Natural killer cell (primary cell): Measurements from ENCODE around the gene RABEP2. TPM values are rescaled to one million over a fixed set of nuclear protein-coding genes. Genes with fewer than 3 reads are reported as not detected.

Experiments
- ATAC-seq, 3 donors: fragments of 150-1000 bp in 2 of 3; fragments of 200-7000 bp in 1 of 3; cut with Tn5 transposase; 1 replicate in 1 of 3; 2 replicates in 2 of 3; pipeline ENCODE4 v1.10.0; 2021; ENCODE audit warnings: mild to moderate bottlenecking in 2 of 3, moderate library complexity in 2 of 3
- DNase-seq, 2 donors: peaks; one replicate each; pipeline versions ENCODE4 v3.0.0 to v3.0.0-alpha.2; 2013 to 2021; ENCODE audit warnings: mixed read lengths in 1 of 2
- H3K27ac ChIP-seq: one replicate; pipeline ENCODE4 v1.5.1; 2013; ENCODE audit warnings: mild to moderate bottlenecking, low read length
- H3K27me3 ChIP-seq: one replicate; pipeline ENCODE4 v1.6.1; 2013; ENCODE audit warnings: low read length; ENCODE audit not compliant: control insufficient read depth, insufficient read depth
- H3K36me3 ChIP-seq: one replicate; pipeline ENCODE4 v1.6.1; 2013; ENCODE audit warnings: low read length; ENCODE audit not compliant: control insufficient read depth, insufficient read depth
- H3K4me1 ChIP-seq: one replicate; pipeline ENCODE4 v1.6.1; 2013; ENCODE audit warnings: low read length; ENCODE audit not compliant: control insufficient read depth, insufficient read depth
- H3K4me3 ChIP-seq: one replicate; pipeline ENCODE4 v1.5.1; 2013; ENCODE audit warnings: low read length
- H3K9me3 ChIP-seq: one replicate; pipeline ENCODE4 v1.6.1; 2013; ENCODE audit warnings: low read length; ENCODE audit not compliant: control insufficient read depth, insufficient read depth
- H3K27ac Mint-ChIP-seq, 2 donors: one replicate each; pipeline ENCODE4 v1.8.0; 2022; ENCODE audit warnings: mild to moderate bottlenecking in 2 of 2, mixed read lengths in 2 of 2, moderate library complexity in 1 of 2
- H3K27me3 Mint-ChIP-seq, 2 donors: one replicate each; pipeline ENCODE4 v1.8.0; 2022; ENCODE audit warnings: low read depth in 2 of 2, mixed read lengths in 2 of 2
- H3K36me3 Mint-ChIP-seq: one replicate; pipeline ENCODE4 v1.8.0; 2022; ENCODE audit warnings: mixed read lengths
- H3K4me1 Mint-ChIP-seq, 2 donors: one replicate each; pipeline ENCODE4 v1.8.0; 2022; ENCODE audit warnings: mixed read lengths in 2 of 2
- H3K4me3 Mint-ChIP-seq: one replicate; pipeline ENCODE4 v1.8.0; 2022; ENCODE audit warnings: mild to moderate bottlenecking, moderate library complexity, mixed read lengths
- H3K9me3 Mint-ChIP-seq, 2 donors: one replicate each; pipeline ENCODE4 v1.8.0; 2022; ENCODE audit warnings: mixed read lengths in 2 of 2
- WGBS: methylation state at CpG from one replicate; pipeline ENCODE4 v1.1.7; 2013; ENCODE audit warnings: missing lambda C conversion rate; ENCODE audit not compliant: insufficient coverage; 5-methylcytosine and 5-hydroxymethylcytosine counted together
- intact Hi-C: fragments of 100-400 bp; cut with micrococcal nuclease; formaldehyde crosslinking; loops from one replicate; pipeline ENCODE4 v1.14.2; 2022
- total RNA-seq, 4 donors: library from RNA; stranded (reverse); fragments of 120-200 nt in 1 of 4; gene quantifications; one replicate each; pipeline versions ENCODE4 v1.2.3 to v1.2.4, GENCODE V29; 2013 to 2022
- TF ChIP-seq, protein P1 (sequence below): fragments of 200-600 bp; IDR thresholded peaks from one replicate; pipeline ENCODE4 v1.8.0; 2022; ENCODE audit warnings: antibody characterized with exemption

RABEP2 gene
- total RNA-seq, 3 donors from 2014 or later (not counting 1 experiment from before 2014, with no cell fraction given), result 53.4 to 63.4 (median 60.1) TPM

DNA sequence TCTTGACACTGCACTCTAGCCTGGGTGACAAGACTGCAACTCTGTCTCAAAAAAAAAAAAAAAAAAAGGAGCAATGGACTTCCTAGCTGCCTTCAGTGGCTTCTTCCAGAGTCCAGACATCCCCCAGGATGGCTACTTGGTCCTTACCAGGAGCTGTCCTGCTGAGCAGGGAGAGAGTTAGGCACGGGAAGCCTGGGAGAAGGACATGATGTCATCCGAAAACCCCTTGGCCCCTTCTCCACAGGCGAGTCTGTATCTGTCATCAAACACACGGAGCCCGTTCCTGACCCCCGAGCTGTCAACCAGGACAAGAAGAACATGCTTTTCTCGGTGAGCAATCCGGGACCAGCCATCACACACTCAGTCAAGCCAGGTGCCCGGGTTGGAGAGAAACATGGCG, 38.1 kb downstream of the RABEP2 start:
- WGBS, result 96% methylated on average over 10 of the region's 10 CpGs
- peaks cover 10% of the 10 kb centered on the region for H3K4me1 ChIP-seq
- peaks cover 3% of the 10 kb centered on the region in 2 donors for H3K4me1 Mint-ChIP-seq
- no peak overlapping the region for H3K4me3 ChIP-seq
- H3K27ac Mint-ChIP-seq, result no peak overlapping the region
- H3K27ac ChIP-seq, result no peak overlapping the region
- TF ChIP-seq, protein P1, sequence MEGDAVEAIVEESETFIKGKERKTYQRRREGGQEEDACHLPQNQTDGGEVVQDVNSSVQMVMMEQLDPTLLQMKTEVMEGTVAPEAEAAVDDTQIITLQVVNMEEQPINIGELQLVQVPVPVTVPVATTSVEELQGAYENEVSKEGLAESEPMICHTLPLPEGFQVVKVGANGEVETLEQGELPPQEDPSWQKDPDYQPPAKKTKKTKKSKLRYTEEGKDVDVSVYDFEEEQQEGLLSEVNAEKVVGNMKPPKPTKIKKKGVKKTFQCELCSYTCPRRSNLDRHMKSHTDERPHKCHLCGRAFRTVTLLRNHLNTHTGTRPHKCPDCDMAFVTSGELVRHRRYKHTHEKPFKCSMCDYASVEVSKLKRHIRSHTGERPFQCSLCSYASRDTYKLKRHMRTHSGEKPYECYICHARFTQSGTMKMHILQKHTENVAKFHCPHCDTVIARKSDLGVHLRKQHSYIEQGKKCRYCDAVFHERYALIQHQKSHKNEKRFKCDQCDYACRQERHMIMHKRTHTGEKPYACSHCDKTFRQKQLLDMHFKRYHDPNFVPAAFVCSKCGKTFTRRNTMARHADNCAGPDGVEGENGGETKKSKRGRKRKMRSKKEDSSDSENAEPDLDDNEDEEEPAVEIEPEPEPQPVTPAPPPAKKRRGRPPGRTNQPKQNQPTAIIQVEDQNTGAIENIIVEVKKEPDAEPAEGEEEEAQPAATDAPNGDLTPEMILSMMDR, result no peak
- no peaks in the 10 kb centered on the region for H3K36me3 ChIP-seq
- intact Hi-C loops, result no loop called here
- ATAC-seq, result no peak
- H3K9me3 ChIP-seq, result no peaks in the 10 kb centered on the region
- H3K9me3 Mint-ChIP-seq, result no peaks in the 10 kb centered on the region
- no peak overlapping the region for H3K4me3 Mint-ChIP-seq
- H3K27me3 ChIP-seq, result no peaks in the 10 kb centered on the region
- no peak for DNase-seq
- no peaks in the 10 kb centered on the region for H3K36me3 Mint-ChIP-seq
- H3K27me3 Mint-ChIP-seq, result no peaks in the 10 kb centered on the region

DNA sequence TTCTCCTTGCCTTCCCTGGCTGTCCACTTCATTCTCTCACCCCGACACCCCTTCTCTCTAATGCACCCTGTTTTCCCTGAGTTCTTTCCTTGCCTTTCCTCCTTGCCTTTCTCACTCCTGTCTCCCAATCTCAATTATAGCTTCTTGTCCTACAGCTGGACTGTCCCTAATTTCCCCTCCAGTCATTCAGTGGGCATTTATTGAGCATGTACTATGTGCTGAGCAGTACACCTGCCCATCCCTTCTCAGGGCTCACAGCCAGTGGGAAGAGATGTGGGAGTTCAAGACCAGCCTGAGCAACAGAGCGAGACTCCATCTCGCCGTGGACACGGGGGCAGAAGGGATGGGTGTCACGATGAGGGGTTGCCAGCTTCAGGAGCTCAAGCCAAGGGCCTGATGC, 41.0 kb downstream of the RABEP2 start:
- H3K27ac ChIP-seq, result no peak overlapping the region
- Mint-ChIP-seq H3K4me1 (peaks cover 10 to 14% of the 10 kb centered on the region in 2 donors), H3K27ac (no peak overlapping the region), H3K9me3 (no peaks in the 10 kb centered on the region), H3K4me3 (no peak overlapping the region), H3K36me3 (no peaks in the 10 kb centered on the region), H3K27me3 (peaks cover 0 to 6% of the 10 kb centered on the region in 2 donors)
- DNase-seq (no peak), ATAC-seq (no peak)
- 98% methylated on average over 6 of the region's 6 CpGs for WGBS
- TF ChIP-seq, protein P1, result no peak
- no peaks in the 10 kb centered on the region for H3K9me3 ChIP-seq
- peaks cover 15% of the 10 kb centered on the region for H3K4me1 ChIP-seq
- H3K36me3 ChIP-seq, result no peaks in the 10 kb centered on the region
- H3K4me3 ChIP-seq, result no peak overlapping the region
- intact Hi-C loops, result no loop called here
- H3K27me3 ChIP-seq, result no peaks in the 10 kb centered on the region

DNA sequence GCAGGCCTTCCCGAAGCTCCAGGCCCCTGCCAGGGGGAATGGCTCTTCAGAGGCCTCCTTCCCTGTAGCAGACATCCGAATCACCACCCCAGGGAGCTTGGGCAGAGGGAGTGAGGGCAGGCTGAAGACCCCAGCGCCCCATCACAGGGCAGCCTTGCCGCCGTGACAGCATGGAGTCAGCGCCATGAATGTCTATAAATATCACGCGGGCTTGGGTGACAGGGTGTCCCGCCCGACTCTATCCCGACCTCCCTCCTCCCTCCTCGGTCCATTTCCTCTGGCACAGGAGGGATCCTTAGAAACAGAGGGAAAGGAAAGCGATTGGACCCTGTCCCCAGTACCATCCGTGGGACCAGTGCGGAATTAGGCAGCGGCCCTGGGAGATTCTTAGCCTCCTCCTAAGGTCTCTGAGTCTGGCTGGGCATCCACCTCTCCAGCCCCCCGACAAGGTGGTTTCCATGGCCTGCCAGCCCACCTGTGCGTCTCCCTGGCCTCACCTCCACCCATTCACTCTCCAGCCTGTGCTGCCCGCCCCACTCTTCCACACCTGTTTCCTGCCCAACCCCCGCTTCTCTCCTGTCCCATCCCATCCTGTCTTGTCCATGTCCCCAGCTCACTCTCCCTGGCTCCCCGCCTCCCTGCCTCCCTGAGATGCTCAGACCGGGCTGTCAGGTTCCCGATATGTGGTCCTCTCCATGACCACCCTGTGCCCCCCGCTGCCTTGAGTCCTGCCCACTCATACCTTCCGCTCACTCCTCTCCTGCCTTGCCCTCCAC, 41.6 kb downstream of the RABEP2 start:
- DNase-seq (no peak), ATAC-seq (no peak)
- Histone ChIP-seq H3K27me3 (no peaks in the 10 kb centered on the region), H3K36me3 (no peaks in the 10 kb centered on the region), H3K27ac (no peak overlapping the region), H3K9me3 (no peaks in the 10 kb centered on the region), H3K4me1 (peaks cover 18% of the 10 kb centered on the region), H3K4me3 (no peak overlapping the region)
- H3K27ac Mint-ChIP-seq, result no peak overlapping the region
- WGBS, result 90% methylated on average over 25 of the region's 25 CpGs
- H3K9me3 Mint-ChIP-seq, result no peaks in the 10 kb centered on the region
- H3K4me3 Mint-ChIP-seq, result no peak overlapping the region
- TF ChIP-seq, protein P1, result no peak
- peaks cover 0 to 6% of the 10 kb centered on the region in 2 donors for H3K27me3 Mint-ChIP-seq
- intact Hi-C loops, result no loop called here
- H3K4me1 Mint-ChIP-seq, result peaks cover 10 to 16% of the 10 kb centered on the region in 2 donors
- H3K36me3 Mint-ChIP-seq, result no peaks in the 10 kb centered on the region
